Fibroblast of skin of right biceps (primary cell): ENCODE measurements around the gene TTLL10.

Experiments
- DNase-seq: peaks from one replicate; pipeline ENCODE4 v3.0.0-alpha.2; 2013

The TTLL10 gene

GRCh38 chr1:1157914-1158710 is 15.6 kb upstream of the TTLL10 start:
- peak; percentile 18 for DNase-seq

- no peak for DNase-seq
These were observed 13.3 kb upstream of the TTLL10 start for GRCh38 chr1:1160281-1160930.

- DNase-seq: no peak
These were observed 12.5 kb upstream of the TTLL10 start for GRCh38 chr1:1161078-1161682.

GRCh38 chr1:1161683-1162079 is 12.0 kb upstream of the TTLL10 start:
- DNase-seq: no peak

GRCh38 chr1:1162597-1163537 is 10.8 kb upstream of the TTLL10 start:
- no peak for DNase-seq

- no peak for DNase-seq
These were observed 10.1 kb upstream of the TTLL10 start for GRCh38 chr1:1163538-1164070.

GRCh38 chr1:1164361-1164700 is 9.3 kb upstream of the TTLL10 start:
- DNase-seq: no peak

- DNase-seq: peak; percentile 14
These were observed 8.8 kb upstream of the TTLL10 start for GRCh38 chr1:1164701-1165451.

- no peak for DNase-seq
These were observed 8.2 kb upstream of the TTLL10 start for GRCh38 chr1:1165485-1165884.

- no peak for DNase-seq
These were observed 7.7 kb upstream of the TTLL10 start for GRCh38 chr1:1165900-1166421.

GRCh38 chr1:1166642-1167397 is 6.9 kb upstream of the TTLL10 start:
- no peak for DNase-seq

GRCh38 chr1:1167398-1167821 is 6.3 kb upstream of the TTLL10 start:
- no peak for DNase-seq

GRCh38 chr1:1167841-1168450 is 5.7 kb upstream of the TTLL10 start:
- no peak for DNase-seq

- DNase-seq: no peak
These were observed 4.9 kb upstream of the TTLL10 start for GRCh38 chr1:1168451-1169411.

- no peak for DNase-seq
These were observed 4.1 kb upstream of the TTLL10 start for GRCh38 chr1:1169429-1170214.

- DNase-seq: no peak
These were observed 3.2 kb upstream of the TTLL10 start for GRCh38 chr1:1170215-1171091.

- no peak for DNase-seq
These were observed 2.5 kb upstream of the TTLL10 start for GRCh38 chr1:1171161-1171545.
